ENCODE results near the gene LEKR1. TPM values are rescaled to one million over a fixed set of nuclear protein-coding genes. Genes with fewer than 3 reads are reported as not detected.

Gene LEKR1
- total and polyA plus RNA-seq, 9 of the 15 experiments (the other 6 are each of a cell fraction or from before 2014, with no cell fraction given): 0.76 to 1.8 (median 1.2) TPM

DNA sequence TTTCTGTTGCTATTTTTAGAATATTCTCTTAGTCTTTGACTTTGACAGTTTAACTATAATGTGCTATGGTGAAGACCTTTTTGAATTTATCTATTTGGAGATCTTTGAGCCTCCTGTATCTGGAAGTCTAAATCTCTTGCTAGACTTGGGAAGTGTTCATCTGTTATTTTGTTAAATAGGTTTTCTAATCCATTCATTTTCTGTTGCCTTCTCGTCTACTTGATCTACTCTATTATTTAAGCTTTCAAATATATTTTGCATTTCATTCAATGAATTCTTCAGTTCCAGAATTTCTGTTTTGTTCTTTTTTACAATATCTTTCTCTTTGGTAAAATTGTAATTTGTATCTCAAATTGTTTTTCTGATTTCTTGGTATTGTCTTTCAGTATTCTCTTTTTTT, 47.8 kb downstream of the LEKR1 start (continued):
- TF ChIP-seq, protein P1, sequence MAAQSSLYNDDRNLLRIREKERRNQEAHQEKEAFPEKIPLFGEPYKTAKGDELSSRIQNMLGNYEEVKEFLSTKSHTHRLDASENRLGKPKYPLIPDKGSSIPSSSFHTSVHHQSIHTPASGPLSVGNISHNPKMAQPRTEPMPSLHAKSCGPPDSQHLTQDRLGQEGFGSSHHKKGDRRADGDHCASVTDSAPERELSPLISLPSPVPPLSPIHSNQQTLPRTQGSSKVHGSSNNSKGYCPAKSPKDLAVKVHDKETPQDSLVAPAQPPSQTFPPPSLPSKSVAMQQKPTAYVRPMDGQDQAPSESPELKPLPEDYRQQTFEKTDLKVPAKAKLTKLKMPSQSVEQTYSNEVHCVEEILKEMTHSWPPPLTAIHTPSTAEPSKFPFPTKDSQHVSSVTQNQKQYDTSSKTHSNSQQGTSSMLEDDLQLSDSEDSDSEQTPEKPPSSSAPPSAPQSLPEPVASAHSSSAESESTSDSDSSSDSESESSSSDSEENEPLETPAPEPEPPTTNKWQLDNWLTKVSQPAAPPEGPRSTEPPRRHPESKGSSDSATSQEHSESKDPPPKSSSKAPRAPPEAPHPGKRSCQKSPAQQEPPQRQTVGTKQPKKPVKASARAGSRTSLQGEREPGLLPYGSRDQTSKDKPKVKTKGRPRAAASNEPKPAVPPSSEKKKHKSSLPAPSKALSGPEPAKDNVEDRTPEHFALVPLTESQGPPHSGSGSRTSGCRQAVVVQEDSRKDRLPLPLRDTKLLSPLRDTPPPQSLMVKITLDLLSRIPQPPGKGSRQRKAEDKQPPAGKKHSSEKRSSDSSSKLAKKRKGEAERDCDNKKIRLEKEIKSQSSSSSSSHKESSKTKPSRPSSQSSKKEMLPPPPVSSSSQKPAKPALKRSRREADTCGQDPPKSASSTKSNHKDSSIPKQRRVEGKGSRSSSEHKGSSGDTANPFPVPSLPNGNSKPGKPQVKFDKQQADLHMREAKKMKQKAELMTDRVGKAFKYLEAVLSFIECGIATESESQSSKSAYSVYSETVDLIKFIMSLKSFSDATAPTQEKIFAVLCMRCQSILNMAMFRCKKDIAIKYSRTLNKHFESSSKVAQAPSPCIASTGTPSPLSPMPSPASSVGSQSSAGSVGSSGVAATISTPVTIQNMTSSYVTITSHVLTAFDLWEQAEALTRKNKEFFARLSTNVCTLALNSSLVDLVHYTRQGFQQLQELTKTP (IDR thresholded peaks at IDR 0.05; ENCODE audit: low read depth in 1 of 2, partially characterized antibody in 2 of 2): no peak
- TF ChIP-seq ETV5 (CRISPR knock-in tag; IDR thresholded peaks at IDR 0.05; ENCODE audit: low read depth) (no peak), ZNF253 (CRISPR knock-in tag; conservative IDR thresholded peaks at IDR 0.05) (no peak), CHCHD3 (CRISPR knock-in tag; IDR thresholded peaks at IDR 0.05) (no peak), POLR3A (IDR thresholded peaks at IDR 0.05; ENCODE audit: borderline replicate concordance, extremely low read depth, insufficient read depth, insufficient read length) (no peak), ZEB2 (IDR thresholded peaks at IDR 0.05) (peak; percentile 38; the same call in 1 of the 2 replicates), ZNF583 (CRISPR knock-in tag; IDR thresholded peaks at IDR 0.05) (no peak), NCOA2 (IDR thresholded peaks at IDR 0.05; ENCODE audit: partially characterized antibody in 2 of 2) (no peak), CBX3 (IDR thresholded peaks at IDR 0.05; ENCODE audit: borderline replicate concordance in 1 of 2, low read length in 2 of 2) (peak in 1 of 2 experiments; percentile 28; a peak in 1 of 3 replicates), PRPF4 (IDR thresholded peaks at IDR 0.05; ENCODE audit: insufficient read depth, low read depth, low read length, poor library complexity, severe bottlenecking) (no peak), SREBF2 (CRISPR knock-in tag; IDR thresholded peaks at IDR 0.05) (no peak), ARID2 (IDR thresholded peaks at IDR 0.05) (no peak), HCFC1 (IDR thresholded peaks at IDR 0.05; ENCODE audit: low read depth, low read length) (no peak), ZNF41 (CRISPR knock-in tag; conservative IDR thresholded peaks at IDR 0.05) (no peak), ZZZ3 (IDR thresholded peaks at IDR 0.05) (no peak), MEIS2 (IDR thresholded peaks at IDR 0.05; ENCODE audit: partially characterized antibody) (no peak), GATAD2A (IDR thresholded peaks at IDR 0.05) (no peak), TRIM28 (IDR thresholded peaks at IDR 0.05) (peak; percentile 93), YBX1 (IDR thresholded peaks at IDR 0.05) (no peak)
- TF ChIP-seq, protein P2, sequence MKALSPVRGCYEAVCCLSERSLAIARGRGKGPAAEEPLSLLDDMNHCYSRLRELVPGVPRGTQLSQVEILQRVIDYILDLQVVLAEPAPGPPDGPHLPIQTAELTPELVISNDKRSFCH (CRISPR knock-in tag; IDR thresholded peaks at IDR 0.05): no peak
- TF ChIP-seq, protein P2 (tag; IDR thresholded peaks at IDR 0.05): no peak
- TF ChIP-seq, protein P3, sequence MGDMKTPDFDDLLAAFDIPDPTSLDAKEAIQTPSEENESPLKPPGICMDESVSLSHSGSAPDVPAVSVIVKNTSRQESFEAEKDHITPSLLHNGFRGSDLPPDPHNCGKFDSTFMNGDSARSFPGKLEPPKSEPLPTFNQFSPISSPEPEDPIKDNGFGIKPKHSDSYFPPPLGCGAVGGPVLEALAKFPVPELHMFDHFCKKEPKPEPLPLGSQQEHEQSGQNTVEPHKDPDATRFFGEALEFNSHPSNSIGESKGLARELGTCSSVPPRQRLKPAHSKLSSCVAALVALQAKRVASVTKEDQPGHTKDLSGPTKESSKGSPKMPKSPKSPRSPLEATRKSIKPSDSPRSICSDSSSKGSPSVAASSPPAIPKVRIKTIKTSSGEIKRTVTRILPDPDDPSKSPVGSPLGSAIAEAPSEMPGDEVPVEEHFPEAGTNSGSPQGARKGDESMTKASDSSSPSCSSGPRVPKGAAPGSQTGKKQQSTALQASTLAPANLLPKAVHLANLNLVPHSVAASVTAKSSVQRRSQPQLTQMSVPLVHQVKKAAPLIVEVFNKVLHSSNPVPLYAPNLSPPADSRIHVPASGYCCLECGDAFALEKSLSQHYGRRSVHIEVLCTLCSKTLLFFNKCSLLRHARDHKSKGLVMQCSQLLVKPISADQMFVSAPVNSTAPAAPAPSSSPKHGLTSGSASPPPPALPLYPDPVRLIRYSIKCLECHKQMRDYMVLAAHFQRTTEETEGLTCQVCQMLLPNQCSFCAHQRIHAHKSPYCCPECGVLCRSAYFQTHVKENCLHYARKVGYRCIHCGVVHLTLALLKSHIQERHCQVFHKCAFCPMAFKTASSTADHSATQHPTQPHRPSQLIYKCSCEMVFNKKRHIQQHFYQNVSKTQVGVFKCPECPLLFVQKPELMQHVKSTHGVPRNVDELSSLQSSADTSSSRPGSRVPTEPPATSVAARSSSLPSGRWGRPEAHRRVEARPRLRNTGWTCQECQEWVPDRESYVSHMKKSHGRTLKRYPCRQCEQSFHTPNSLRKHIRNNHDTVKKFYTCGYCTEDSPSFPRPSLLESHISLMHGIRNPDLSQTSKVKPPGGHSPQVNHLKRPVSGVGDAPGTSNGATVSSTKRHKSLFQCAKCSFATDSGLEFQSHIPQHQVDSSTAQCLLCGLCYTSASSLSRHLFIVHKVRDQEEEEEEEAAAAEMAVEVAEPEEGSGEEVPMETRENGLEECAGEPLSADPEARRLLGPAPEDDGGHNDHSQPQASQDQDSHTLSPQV (IDR thresholded peaks at IDR 0.05): no peak

Data from K562 (cell line).